Stromal cell of bone marrow (primary cell): ENCODE results near the gene GATD1.
A peak's percentile ranks its signal among the peaks of the same experiment; 100 is the strongest.

Source experiments
- DNase-seq: peaks from one replicate; pipeline ENCODE4 v3.0.0-alpha.2; 2012; ENCODE audit warnings: low read depth

GATD1 gene

DNA sequence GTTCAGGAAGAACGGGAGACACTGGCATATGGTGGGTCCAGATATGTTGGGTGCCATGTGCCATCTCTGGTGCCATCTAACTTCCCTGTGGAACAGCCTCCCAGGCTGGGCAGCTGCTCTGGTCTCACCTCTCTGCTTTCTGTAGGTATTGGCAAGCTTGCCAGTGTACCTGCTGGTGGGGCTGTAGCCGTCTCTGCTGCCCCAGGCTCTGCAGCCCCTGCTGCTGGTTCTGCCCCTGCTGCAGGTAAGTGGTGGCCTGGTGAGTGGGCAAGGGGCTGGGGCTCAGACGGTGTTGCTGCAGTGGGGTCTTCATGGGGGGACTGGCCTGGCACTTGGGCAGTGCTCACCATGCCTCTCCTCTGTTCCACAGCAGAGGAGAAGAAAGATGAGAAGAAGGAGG lies 35.1 kb upstream of the GATD1 start:
- DNase-seq: no peak

- DNase-seq: no peak
Observed at GRCh38 chr11:811446-812245, 34.4 kb upstream of the GATD1 start.

DNA sequence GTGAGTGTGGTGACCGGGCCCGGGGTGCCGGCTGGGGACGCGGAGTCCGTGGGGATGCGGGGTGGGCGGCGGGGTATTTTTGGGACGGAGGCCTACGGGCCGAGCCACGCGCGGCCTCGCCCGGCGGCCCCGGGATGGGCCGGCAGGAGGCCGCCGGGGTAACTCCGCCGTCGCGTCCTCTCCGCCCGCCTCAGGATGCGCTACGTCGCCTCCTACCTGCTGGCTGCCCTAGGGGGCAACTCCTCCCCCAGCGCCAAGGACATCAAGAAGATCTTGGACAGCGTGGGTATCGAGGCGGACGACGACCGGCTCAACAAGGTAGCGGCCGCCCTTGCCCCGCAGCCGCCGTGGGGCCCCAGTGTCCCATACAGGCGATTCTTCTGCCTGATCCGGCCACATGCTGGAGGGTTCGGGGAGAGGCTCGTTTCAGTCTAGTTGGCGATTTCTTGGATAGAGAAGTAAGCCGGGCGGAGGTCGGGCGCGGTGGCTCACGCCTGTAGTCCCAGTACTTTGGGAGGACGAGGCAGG lies 32.8 kb upstream of the GATD1 start:
- no peak for DNase-seq

- DNase-seq: peak; percentile 93
Observed at GRCh38 chr11:809287-810039, 32.2 kb upstream of the GATD1 start, which contains the start of gene RPLP2. Gene RPLP2 (plus strand): TSS chr11:809967. CDS start chr11:810235, 268 bp downstream.

DNA sequence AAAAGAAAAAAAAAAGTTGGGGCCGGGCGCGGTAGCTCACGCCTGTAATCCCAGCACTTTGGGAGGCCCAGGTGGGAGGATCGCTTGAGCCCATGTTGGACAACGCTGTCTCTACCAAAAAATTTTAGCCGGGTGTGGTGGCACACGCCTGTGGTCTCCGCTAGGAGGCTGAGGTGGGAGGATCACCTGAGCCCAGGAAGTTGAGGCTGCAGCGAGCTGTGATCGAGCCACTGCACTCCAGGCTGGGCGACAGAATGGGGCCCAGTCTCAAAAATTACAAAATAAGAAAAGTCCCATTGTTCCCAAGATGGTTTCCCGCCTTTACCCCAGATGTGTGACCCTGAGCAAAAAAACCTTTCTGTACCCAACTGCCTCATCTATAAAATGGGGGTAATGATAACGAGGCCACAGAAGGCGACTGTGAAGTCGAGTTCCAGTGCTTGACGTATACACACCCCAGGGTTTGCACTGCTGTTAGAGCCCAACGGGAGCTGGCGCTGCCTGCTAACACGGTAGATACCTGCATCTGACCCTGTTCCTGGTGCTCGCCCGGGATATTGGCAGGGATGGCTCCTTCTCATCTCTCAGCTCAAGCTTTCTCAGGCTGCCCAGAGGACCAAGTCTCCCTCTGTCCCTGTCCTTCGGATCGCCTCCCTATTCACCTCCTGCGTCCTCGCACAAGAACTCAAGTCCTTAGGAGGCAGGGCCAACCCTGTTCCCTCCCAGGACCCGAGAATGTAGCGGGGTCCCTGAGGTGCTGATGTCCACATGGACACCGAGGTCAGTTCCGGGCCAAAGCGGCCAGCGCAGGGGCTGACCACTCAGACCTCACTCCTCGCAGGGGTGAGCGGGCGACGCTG lies 31.4 kb upstream of the GATD1 start:
- DNase-seq: no peak

DNA sequence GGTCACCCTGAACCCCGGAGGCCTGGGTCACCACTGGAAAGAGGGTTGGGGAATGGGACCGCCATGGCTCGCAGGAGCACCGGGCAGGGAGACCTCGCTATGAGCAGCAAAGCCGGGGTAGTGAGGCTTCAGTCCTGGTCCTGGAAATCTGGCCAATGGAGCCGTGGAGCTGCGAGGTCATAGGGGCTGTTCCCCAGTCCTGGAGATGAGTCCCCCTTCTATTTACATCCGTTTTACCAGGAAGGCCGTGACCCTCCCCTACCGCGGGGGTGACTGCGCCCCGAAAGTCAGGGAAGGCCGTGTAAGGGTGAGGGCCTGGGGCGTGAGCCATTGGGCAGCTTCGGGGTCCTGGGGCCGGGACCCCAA lies 27.3 kb upstream of the GATD1 start:
- DNase-seq: no peak

DNA sequence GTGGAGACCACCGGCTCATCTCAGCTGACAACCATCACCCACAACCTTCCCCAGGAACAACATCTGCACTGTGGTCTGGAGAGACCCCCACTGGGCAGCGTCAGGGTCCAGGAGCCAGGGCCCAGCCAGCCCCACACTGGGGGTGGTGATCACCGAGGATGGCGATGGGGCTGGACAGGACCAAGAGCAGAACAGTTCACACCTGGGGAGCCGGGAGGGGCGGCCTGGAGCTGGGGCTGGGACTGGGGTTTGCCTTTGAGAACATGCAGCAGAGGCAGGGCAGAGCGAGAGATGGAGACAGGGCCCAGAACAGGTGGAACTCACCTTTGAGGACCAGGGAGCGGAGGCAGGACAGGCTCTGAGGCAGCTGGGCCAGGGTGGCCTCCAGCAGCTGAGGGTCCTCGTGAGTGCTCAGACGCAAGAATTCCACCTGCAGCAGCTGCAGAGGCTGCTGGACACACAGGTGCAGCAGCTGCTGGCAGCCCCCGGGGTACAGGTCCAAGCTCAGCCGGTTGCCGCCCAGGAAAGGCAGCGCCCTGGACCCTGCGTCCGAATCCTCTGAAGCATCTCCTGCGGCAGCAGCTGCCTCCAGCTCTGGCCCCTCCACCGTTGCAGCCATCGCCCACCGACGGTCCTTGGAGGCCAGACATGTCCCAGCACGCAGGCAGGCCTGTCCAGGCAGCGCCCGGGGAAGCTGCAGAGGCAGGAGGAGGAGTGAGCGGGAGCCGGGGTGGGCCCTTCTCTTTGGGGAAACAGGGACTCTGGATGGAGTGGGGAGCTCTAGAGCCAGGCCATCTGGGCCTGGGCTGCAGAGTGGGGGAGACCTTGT lies 26.7 kb upstream of the GATD1 start:
- DNase-seq: no peak

GRCh38 chr11:803467-803742 lies 26.1 kb upstream of the GATD1 start:
- no peak for DNase-seq

GRCh38 chr11:802693-803466 lies 25.6 kb upstream of the GATD1 start:
- DNase-seq: no peak

- no peak for DNase-seq
Observed at GRCh38 chr11:802018-802617, 24.8 kb upstream of the GATD1 start.

DNA sequence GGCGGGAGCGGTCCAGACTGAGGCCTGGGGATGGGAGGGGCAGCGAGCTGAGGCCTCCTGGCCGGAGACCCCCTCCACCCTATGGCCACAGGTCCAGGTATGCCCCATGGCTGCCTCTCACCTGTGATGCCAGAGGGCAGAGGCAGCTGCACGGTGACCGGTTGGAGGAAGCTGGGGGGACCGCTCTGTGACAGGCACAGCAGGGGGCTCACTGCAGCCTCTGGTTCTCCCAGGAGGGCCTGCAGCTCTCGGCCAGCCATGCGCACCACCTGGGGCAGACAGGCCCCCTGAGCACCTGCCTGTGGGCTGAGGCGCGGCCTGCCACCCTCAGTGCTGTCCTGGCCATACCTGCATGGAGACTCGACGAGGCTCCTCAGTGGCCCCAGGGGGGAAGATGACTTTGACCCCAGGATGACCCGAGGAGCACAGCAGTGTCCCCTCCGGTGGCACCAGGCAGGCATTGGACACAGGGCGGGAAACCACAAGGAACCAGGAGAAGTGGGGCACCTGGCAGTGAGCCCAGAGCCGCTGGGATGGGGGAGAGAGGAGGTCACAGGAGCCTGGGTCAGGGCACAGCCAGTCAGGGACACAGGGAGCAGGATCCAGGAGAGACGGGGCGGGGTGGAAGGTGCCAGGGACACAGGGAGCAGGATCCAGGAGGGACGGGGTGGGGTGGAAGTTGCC lies 24.0 kb upstream of the GATD1 start:
- DNase-seq: no peak

- DNase-seq: no peak
Observed at GRCh38 chr11:800473-800872, 23.2 kb upstream of the GATD1 start.

DNA sequence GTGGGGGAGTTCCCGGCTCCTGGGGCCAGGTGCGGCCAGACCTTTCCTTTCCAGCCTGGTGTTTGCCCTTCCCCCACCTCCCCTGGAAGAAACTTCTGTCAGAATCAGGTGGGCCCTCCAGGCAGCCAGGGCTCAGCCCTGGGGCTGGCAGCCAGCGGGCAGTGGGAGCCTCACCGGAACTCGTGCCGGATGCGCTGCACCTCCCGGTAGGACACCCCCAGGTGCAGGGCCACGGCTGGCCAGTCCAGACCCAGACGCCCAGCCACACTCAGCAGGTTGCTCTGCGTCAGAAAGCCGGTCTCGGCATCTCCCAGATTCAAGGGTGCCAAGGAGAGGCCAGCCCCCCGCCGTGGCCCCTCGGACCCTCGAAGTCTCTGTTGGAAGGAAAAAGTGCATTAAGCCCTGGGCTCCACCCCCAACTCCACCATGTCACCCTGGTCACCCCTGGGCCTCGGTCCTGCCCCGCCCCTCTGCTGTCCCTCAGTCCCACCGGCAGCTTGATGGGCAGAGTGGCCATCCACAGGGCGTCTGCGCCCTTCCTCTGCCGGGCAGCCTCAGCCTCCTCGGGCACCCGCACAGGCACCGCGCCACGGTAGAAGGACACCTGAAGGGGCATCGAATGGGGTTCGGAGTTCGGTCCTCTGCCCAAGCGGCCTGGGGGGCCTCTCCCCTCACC lies 22.5 kb upstream of the GATD1 start:
- no peak for DNase-seq

- DNase-seq: no peak
Observed at GRCh38 chr11:798093-798713, 20.9 kb upstream of the GATD1 start, which contains the start of gene SLC25A22. Gene SLC25A22 (minus strand): TSS chr11:798281. CDS start chr11:795006, 3,275 bp downstream.

DNA sequence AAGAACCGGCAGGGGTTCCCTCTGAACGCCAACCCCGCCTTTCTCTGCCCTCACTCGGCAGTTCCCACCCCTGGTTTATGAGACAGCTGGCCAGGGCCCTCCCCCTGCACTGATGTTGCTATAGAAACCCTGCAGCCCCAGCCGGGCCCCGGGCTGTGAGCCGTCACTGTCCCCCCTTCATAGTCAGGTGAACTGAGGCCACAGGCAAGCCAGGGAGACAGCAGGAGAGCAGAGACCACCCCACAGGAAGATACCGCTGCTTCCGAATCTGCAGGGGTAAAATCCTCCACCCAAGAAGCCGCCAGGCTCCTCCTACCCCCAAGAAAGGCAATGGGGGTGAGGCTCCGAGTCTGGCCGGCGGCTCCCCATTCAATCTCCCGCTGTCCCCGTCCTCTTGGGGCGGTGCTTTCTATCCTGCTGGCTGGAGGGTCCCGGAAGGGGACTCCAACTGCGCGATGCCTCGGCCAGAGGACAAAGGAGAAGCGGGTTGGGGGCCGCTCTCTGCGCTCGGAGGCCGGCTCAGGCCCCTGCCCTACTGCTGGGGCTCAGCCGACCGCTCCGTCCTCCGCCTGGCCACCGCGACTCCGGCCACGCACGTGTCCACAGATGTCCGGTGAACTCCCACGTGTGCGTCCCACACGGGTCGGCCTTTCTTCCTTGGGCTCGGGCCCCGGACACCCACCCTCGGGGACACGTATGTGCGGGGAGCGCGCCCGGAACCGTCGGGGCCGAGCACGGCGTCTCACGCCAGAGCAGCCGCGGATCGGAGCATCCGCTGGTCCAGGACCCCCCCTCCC lies 20.2 kb upstream of the GATD1 start:
- DNase-seq: peak; percentile 62

DNA sequence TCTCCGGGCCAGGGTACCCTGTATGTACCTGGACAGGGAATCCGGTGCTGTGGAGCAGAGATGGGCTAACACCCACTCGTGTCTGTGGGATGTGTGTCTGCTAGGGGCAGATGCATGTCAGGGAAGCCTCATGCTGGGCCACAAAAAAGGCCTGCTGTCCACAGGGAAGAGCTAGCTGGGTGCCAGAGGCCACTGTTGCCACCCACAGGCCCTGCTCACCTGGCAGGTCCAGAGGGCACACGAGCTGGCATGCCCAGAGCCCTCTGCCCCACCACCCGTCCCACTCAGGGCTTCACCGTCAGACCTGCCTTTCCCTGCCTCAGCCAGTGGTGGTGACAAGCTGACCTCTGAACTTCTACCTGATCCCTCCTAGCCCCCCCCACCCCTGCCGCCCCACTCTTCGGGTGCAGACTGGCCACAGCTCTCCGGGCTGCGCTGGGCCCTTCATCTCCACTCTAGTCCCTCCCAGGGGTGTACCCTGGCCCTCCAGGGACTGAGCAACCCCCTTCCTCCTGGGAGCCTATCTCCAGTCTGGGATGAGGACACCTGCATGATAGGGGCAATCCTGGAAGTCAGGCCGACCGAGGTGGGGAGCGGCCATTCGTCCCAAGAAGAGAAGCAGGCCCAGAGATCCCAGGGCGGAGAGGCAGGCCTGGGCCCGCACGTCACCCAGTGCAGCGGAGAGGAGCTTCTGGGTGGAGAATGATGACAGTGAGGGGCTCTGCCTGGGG lies 19.4 kb upstream of the GATD1 start:
- DNase-seq: no peak
